H9 (cell line): Measurements from ENCODE around the gene ANKS1B. TPM values are rescaled to one million over a fixed set of nuclear protein-coding genes. Genes with fewer than 3 reads are reported as not detected.

Experiments
- DNase-seq: peaks from one replicate; pipeline ENCODE4 v3.0.0-alpha.2; 2017
- H2AFZ ChIP-seq: one replicate; pipeline ENCODE4 v1.6.1; 2013; ENCODE audit warnings: mild to moderate bottlenecking, low read length, control low read depth, moderate library complexity
- H2AK5ac ChIP-seq: 2 replicates; pipeline ENCODE4 v1.6.1; 2013; ENCODE audit warnings: low read length, control low read depth, mixed read lengths; ENCODE audit not compliant: insufficient read length
- H2BK120ac ChIP-seq: one replicate; pipeline ENCODE4 v1.6.1; 2013; ENCODE audit warnings: low read depth, mild to moderate bottlenecking, low read length, control low read depth, inconsistent platforms; ENCODE audit not compliant: poor library complexity, severe bottlenecking
- H2BK12ac ChIP-seq: 2 replicates; pipeline ENCODE4 v1.6.1; 2013; ENCODE audit warnings: low read length, control low read depth, mixed read lengths, low read depth; ENCODE audit not compliant: insufficient read length
- H2BK15ac ChIP-seq: 2 replicates; pipeline ENCODE4 v1.6.1; 2013; ENCODE audit warnings: low read depth, low read length, control low read depth
- H2BK20ac ChIP-seq: one replicate; pipeline ENCODE4 v1.6.1; 2013; ENCODE audit warnings: low read depth, mild to moderate bottlenecking, low read length, control low read depth, inconsistent platforms; ENCODE audit not compliant: poor library complexity, severe bottlenecking
- H2BK5ac ChIP-seq: 2 replicates; pipeline ENCODE4 v1.6.1; 2013; ENCODE audit warnings: low read length, control low read depth, mixed read lengths; ENCODE audit not compliant: insufficient read length
- H3K14ac ChIP-seq: 2 replicates; pipeline ENCODE4 v1.6.1; 2013; ENCODE audit warnings: low read length, control low read depth; ENCODE audit not compliant: insufficient read depth
- H3K18ac ChIP-seq: 2 replicates; pipeline ENCODE4 v1.6.1; 2013; ENCODE audit warnings: low read depth, mild to moderate bottlenecking, mixed read lengths, low read length, control low read depth; ENCODE audit not compliant: insufficient read length
- H3K23ac ChIP-seq: 2 replicates; pipeline ENCODE4 v1.6.1; 2013; ENCODE audit warnings: low read length, control low read depth, mixed read lengths, low read depth; ENCODE audit not compliant: insufficient read length
- H3K23me2 ChIP-seq: 2 replicates; pipeline ENCODE4 v1.6.1; 2013; ENCODE audit warnings: low read depth, mild to moderate bottlenecking, mixed read lengths, low read length, control low read depth; ENCODE audit not compliant: insufficient read length, poor library complexity, severe bottlenecking
- H3K27ac ChIP-seq: 2 replicates; pipeline ENCODE4 v1.5.1; 2013; ENCODE audit warnings: low read length, control low read depth, mixed read lengths, low read depth; ENCODE audit not compliant: insufficient read length
- H3K27me3 ChIP-seq: 2 replicates; pipeline ENCODE4 v1.6.1; 2013; ENCODE audit warnings: low read length, control low read depth, inconsistent platforms; ENCODE audit not compliant: insufficient read depth
- H3K4ac ChIP-seq: 2 replicates; pipeline ENCODE4 v1.6.1; 2013; ENCODE audit warnings: low read depth, mild to moderate bottlenecking, control low read depth, inconsistent platforms, low read length, moderate library complexity
- H3K4me1 ChIP-seq: 2 replicates; pipeline ENCODE4 v1.6.1; 2013; ENCODE audit warnings: low read length, control low read depth, inconsistent platforms; ENCODE audit not compliant: insufficient read depth
- H3K4me2 ChIP-seq: 2 replicates; pipeline ENCODE4 v1.6.1; 2013; ENCODE audit warnings: low read length, control low read depth, mixed read lengths; ENCODE audit not compliant: insufficient read length, insufficient read depth
- H3K56ac ChIP-seq: 2 replicates; pipeline ENCODE4 v1.6.1; 2013; ENCODE audit warnings: low read depth, mild to moderate bottlenecking, mixed read lengths, low read length, control low read depth; ENCODE audit not compliant: insufficient read length
- H3K79me1 ChIP-seq: 2 replicates; pipeline ENCODE4 v1.6.1; 2013; ENCODE audit warnings: low read depth, mild to moderate bottlenecking, moderate library complexity, low read length, control low read depth, inconsistent platforms; ENCODE audit not compliant: insufficient read depth, poor library complexity, severe bottlenecking
- H3K79me2 ChIP-seq: 2 replicates; pipeline ENCODE4 v1.6.1; 2013; ENCODE audit warnings: low read length, control low read depth, inconsistent platforms; ENCODE audit not compliant: insufficient read depth
- H3K9ac ChIP-seq: 2 replicates; pipeline ENCODE4 v1.6.1; 2013; ENCODE audit warnings: low read length, control low read depth, mixed read lengths; ENCODE audit not compliant: insufficient read length; ENCODE audit errors: extremely low read depth
- H3K9me3 ChIP-seq: one replicate; pipeline ENCODE4 v1.6.1; 2013; ENCODE audit warnings: low read depth, low read length, inconsistent platforms; ENCODE audit not compliant: control insufficient read depth
- H3T11ph ChIP-seq: one replicate; pipeline ENCODE4 v1.6.1; 2013; ENCODE audit warnings: mild to moderate bottlenecking, low read length, control low read depth, inconsistent platforms
- H4K20me1 ChIP-seq: one replicate; pipeline ENCODE4 v1.6.1; 2013; ENCODE audit not compliant: control insufficient read depth, insufficient read length, insufficient read depth
- H4K5ac ChIP-seq: 2 replicates; pipeline ENCODE4 v1.6.1; 2013; ENCODE audit warnings: low read depth, mild to moderate bottlenecking, mixed read lengths, low read length, control low read depth; ENCODE audit not compliant: insufficient read length
- H4K8ac ChIP-seq: replicated peaks from 2 replicates; pipeline ENCODE4 v1.6.1; 2013; ENCODE audit warnings: low read length, control low read depth, mixed read lengths, low read depth; ENCODE audit not compliant: insufficient read length
- H4K91ac ChIP-seq: 2 replicates; pipeline ENCODE4 v1.6.1; 2013; ENCODE audit warnings: low read depth, mild to moderate bottlenecking, moderate library complexity, mixed read lengths, low read length, control low read depth; ENCODE audit not compliant: insufficient read length
- H3K27ac Mint-ChIP-seq, 3 experiments: 2 replicates in 2 of 3; 3 replicates in 1 of 3; pipeline ENCODE4 v1.8.0; 2020 to 2021; ENCODE audit warnings: mixed read lengths in 3 of 3, mild to moderate bottlenecking in 1 of 3, moderate library complexity in 1 of 3
- H3K27me3 Mint-ChIP-seq: 2 replicates; pipeline ENCODE4 v1.8.0; 2021; ENCODE audit warnings: low read depth, mild to moderate bottlenecking, moderate library complexity, mixed read lengths
- H3K36me3 Mint-ChIP-seq, 3 experiments: 2 replicates in 2 of 3; 3 replicates in 1 of 3; pipeline ENCODE4 v1.8.0; 2020 to 2021; ENCODE audit warnings: low read depth in 3 of 3, mixed read lengths in 3 of 3; ENCODE audit not compliant: insufficient read depth in 1 of 3
- H3K4me1 Mint-ChIP-seq, 2 experiments: 2 replicates each; pipeline ENCODE4 v1.8.0; 2020; ENCODE audit warnings: mixed read lengths in 2 of 2
- H3K4me3 Mint-ChIP-seq, 2 experiments: 2 replicates in 1 of 2; 3 replicates in 1 of 2; pipeline ENCODE4 v1.8.0; 2020 to 2021; ENCODE audit warnings: mild to moderate bottlenecking in 2 of 2, mixed read lengths in 2 of 2, moderate library complexity in 1 of 2
- H3K9me3 Mint-ChIP-seq, 2 experiments: 2 replicates in 1 of 2; 3 replicates in 1 of 2; pipeline ENCODE4 v1.8.0; 2020; ENCODE audit warnings: mild to moderate bottlenecking in 2 of 2, mixed read lengths in 2 of 2, moderate library complexity in 1 of 2
- CTCF ChIP-seq: fragments of 200-600 bp; sonication (generic); conservative IDR thresholded peaks from 3 replicates; pipeline ENCODE4 v1.8.0; 2021; ENCODE audit warnings: antibody characterized with exemption, mild to moderate bottlenecking
- total RNA-seq: library from RNA; stranded (reverse); gene quantifications from 2 replicates; pipeline ENCODE4 v1.2.1, GENCODE V29; 2021

Gene ANKS1B
- total RNA-seq, 1 experiment from 2014 or later, result 4.1 TPM

- Histone ChIP-seq H2BK12ac (no peak overlapping the region), H3K23me2 (no peaks in the 10 kb centered on the region), H3K4ac (no peak overlapping the region), H3K56ac (no peak overlapping the region), H4K5ac (no peak overlapping the region), H3K27me3 (no peaks in the 10 kb centered on the region), H2BK20ac (no peak overlapping the region), H3T11ph (no peak overlapping the region), H4K8ac (no peak overlapping the region), H3K9ac (no peak overlapping the region), H2AFZ (no peak overlapping the region), H2BK120ac (no peak overlapping the region), H4K91ac (no peak overlapping the region), H2BK15ac (no peak overlapping the region), H3K4me2 (no peak overlapping the region), H3K9me3 (no peaks in the 10 kb centered on the region), H4K20me1 (no peaks in the 10 kb centered on the region), H3K79me2 (no peaks in the 10 kb centered on the region), H3K4me1 (no peaks in the 10 kb centered on the region), H3K79me1 (no peaks in the 10 kb centered on the region), H3K27ac (no peak overlapping the region), H3K14ac (no peak overlapping the region), H3K18ac (no peak overlapping the region), H2BK5ac (no peak overlapping the region), H2AK5ac (no peak overlapping the region), H3K23ac (no peak overlapping the region)
- H3K4me3 Mint-ChIP-seq, result no peak overlapping the region
- peaks cover 6 to 8% of the 10 kb centered on the region in 2 experiments for H3K4me1 Mint-ChIP-seq
- no peaks in the 10 kb centered on the region for H3K9me3 Mint-ChIP-seq
- no peaks in the 10 kb centered on the region for H3K27me3 Mint-ChIP-seq
- no peak for TF ChIP-seq CTCF
- no peaks in the 10 kb centered on the region for H3K36me3 Mint-ChIP-seq
- DNase-seq, result no peak
- no peak overlapping the region for H3K27ac Mint-ChIP-seq
Observed at GRCh38 chr12:99528478-99528877, 456.3 kb downstream of the ANKS1B start.
